CD4-positive, CD25-positive, alpha-beta regulatory T cell (primary cell): ENCODE data around the gene PARP14. TPM values are rescaled to one million over a fixed set of nuclear protein-coding genes. Genes with fewer than 3 reads are reported as not detected.
A peak's percentile ranks its signal among the peaks of the same experiment; 100 is the strongest.

Source experiments
- ATAC-seq, 2 donors: fragments of 150-1000 bp; cut with Tn5 transposase; one replicate each; pipeline ENCODE4 v1.10.0; 2021; ENCODE audit warnings: low read depth in 2 of 2, moderate number of reproducible peaks in 2 of 2, moderate library complexity in 1 of 2
- DNase-seq, 3 donors: peaks; one replicate each; pipeline versions ENCODE4 v3.0.0 to v3.0.0-alpha.2; 2012 to 2022; ENCODE audit warnings: mixed read lengths in 1 of 3
- H3K27ac ChIP-seq: one replicate; pipeline ENCODE4 v1.7.0; 2013; ENCODE audit warnings: mild to moderate bottlenecking, low read length; ENCODE audit not compliant: insufficient read depth, poor library complexity, severe bottlenecking
- H3K27me3 ChIP-seq: one replicate; pipeline ENCODE4 v1.7.0; 2013; ENCODE audit warnings: low read length; ENCODE audit not compliant: control insufficient read depth, insufficient read depth
- H3K36me3 ChIP-seq: one replicate; pipeline ENCODE4 v1.7.0; 2013; ENCODE audit warnings: mild to moderate bottlenecking, low read length, moderate library complexity; ENCODE audit not compliant: control insufficient read depth, insufficient read depth
- H3K4me1 ChIP-seq: 2 replicates; pipeline ENCODE4 v1.7.0; 2013; ENCODE audit warnings: mild to moderate bottlenecking, low read length; ENCODE audit not compliant: insufficient read depth, control insufficient read depth, poor library complexity, severe bottlenecking
- H3K4me3 ChIP-seq: one replicate; pipeline ENCODE4 v1.7.0; 2013; ENCODE audit warnings: low read depth, mild to moderate bottlenecking, low read length, moderate library complexity
- H3K9me3 ChIP-seq, 2 experiments: 1 replicate in 1 of 2; 2 replicates in 1 of 2; pipeline ENCODE4 v1.7.0; 2013; ENCODE audit warnings: low read length in 2 of 2, mild to moderate bottlenecking in 1 of 2, moderate library complexity in 1 of 2; ENCODE audit not compliant: control insufficient read depth in 2 of 2
- H3K27ac Mint-ChIP-seq, 3 donors: one replicate each; pipeline ENCODE4 v1.8.0; 2020 to 2022; ENCODE audit warnings: mild to moderate bottlenecking in 3 of 3, mixed read lengths in 3 of 3, moderate library complexity in 2 of 3
- H3K27me3 Mint-ChIP-seq: one replicate; pipeline ENCODE4 v1.8.0; 2022; ENCODE audit warnings: mild to moderate bottlenecking, mixed read lengths
- H3K36me3 Mint-ChIP-seq: one replicate; pipeline ENCODE4 v1.8.0; 2020; ENCODE audit warnings: mixed read lengths
- H3K4me1 Mint-ChIP-seq, 4 donors: one replicate each; pipeline ENCODE4 v1.8.0; 2020 to 2022; ENCODE audit warnings: mixed read lengths in 4 of 4, mild to moderate bottlenecking in 1 of 4
- H3K4me3 Mint-ChIP-seq, 4 donors: one replicate each; pipeline ENCODE4 v1.8.0; 2020 to 2022; ENCODE audit warnings: mild to moderate bottlenecking in 4 of 4, mixed read lengths in 4 of 4, moderate library complexity in 3 of 4
- H3K9me3 Mint-ChIP-seq, 7 donors: one replicate each; pipeline ENCODE4 v1.8.0; 2020 to 2022; ENCODE audit warnings: mixed read lengths in 7 of 7, mild to moderate bottlenecking in 3 of 7, moderate library complexity in 2 of 7
- polyA plus RNA-seq, 4 donors: library from polyadenylated mRNA; unstranded; fragments of 300-500 nt; fragmentation: Illumina TruSeq; gene quantifications; one replicate each; pipeline ENCODE4 v1.2.3, GENCODE V29; 2021
- total RNA-seq: library from RNA; stranded (reverse); gene quantifications from one replicate; pipeline ENCODE4 v1.2.3, GENCODE V29; 2022

PARP14 gene
- total and polyA plus RNA-seq, 5 donors from 2014 or later: 14.2 to 89.7 (median 19.5) TPM

GRCh38 chr3:122690096-122690495, 9.5 kb downstream of the PARP14 start:
- Histone ChIP-seq H3K27me3 (no peaks in the 10 kb centered on the region), H3K36me3 (peaks cover 49% of the 10 kb centered on the region), H3K4me1 (peaks cover 12% of the 10 kb centered on the region), H3K4me3 (no peak overlapping the region), H3K9me3 (no peaks in the 10 kb centered on the region), H3K27ac (no peak overlapping the region)
- H3K36me3 Mint-ChIP-seq: peaks cover 60% of the 10 kb centered on the region
- no peak for DNase-seq
- no peak for ATAC-seq
- H3K4me1 Mint-ChIP-seq: peaks cover 7 to 28% (median 16%) of the 10 kb centered on the region in 4 donors
- H3K9me3 Mint-ChIP-seq: no peaks in the 10 kb centered on the region
- peak overlapping the region in 2 of 3 donors; percentile 9 to 32 for H3K27ac Mint-ChIP-seq
- H3K4me3 Mint-ChIP-seq: peak overlapping the region in 1 of 4 donors; percentile 29
- H3K27me3 Mint-ChIP-seq: no peaks in the 10 kb centered on the region

- H3K9me3 ChIP-seq: no peaks in the 10 kb centered on the region
- DNase-seq: no peak
- H3K4me3 ChIP-seq: no peak overlapping the region
- Mint-ChIP-seq H3K4me3 (no peak overlapping the region), H3K36me3 (peaks cover 64% of the 10 kb centered on the region), H3K27ac (no peak overlapping the region), H3K4me1 (peaks cover 7 to 29% (median 18%) of the 10 kb centered on the region in 4 donors), H3K9me3 (no peaks in the 10 kb centered on the region), H3K27me3 (no peaks in the 10 kb centered on the region)
- H3K36me3 ChIP-seq: peaks cover 55% of the 10 kb centered on the region
- no peak overlapping the region for H3K27ac ChIP-seq
- no peak for ATAC-seq
- H3K27me3 ChIP-seq: no peaks in the 10 kb centered on the region
- H3K4me1 ChIP-seq: peaks cover 9% of the 10 kb centered on the region
Observed at GRCh38 chr3:122691195-122691594, 10.6 kb downstream of the PARP14 start.

GRCh38 chr3:122692674-122693073, 12.0 kb downstream of the PARP14 start:
- peaks cover 5 to 25% (median 19%) of the 10 kb centered on the region in 4 donors for H3K4me1 Mint-ChIP-seq
- peaks cover 70% of the 10 kb centered on the region for H3K36me3 ChIP-seq

GRCh38 chr3:122694966-122695365, 14.3 kb downstream of the PARP14 start:
- Mint-ChIP-seq H3K4me3 (no peak overlapping the region), H3K9me3 (peaks cover 0 to 2% (median 0%) of the 10 kb centered on the region in 7 donors), H3K4me1 (peaks cover 9 to 29% (median 18%) of the 10 kb centered on the region in 4 donors), H3K27ac (peak overlapping the region in 2 of 3 donors; percentile 55 to 70), H3K36me3 (peaks cover 64% of the 10 kb centered on the region), H3K27me3 (no peaks in the 10 kb centered on the region)
- Histone ChIP-seq H3K4me3 (no peak overlapping the region), H3K36me3 (peaks cover 90% of the 10 kb centered on the region), H3K27ac (no peak overlapping the region), H3K9me3 (no peaks in the 10 kb centered on the region), H3K4me1 (no peaks in the 10 kb centered on the region), H3K27me3 (no peaks in the 10 kb centered on the region)
- ATAC-seq: no peak
- DNase-seq: no peak

More at GRCh38 chr3:122692674-122693073, 12.0 kb downstream of the PARP14 start:
- Mint-ChIP-seq H3K36me3 (peaks cover 62% of the 10 kb centered on the region), H3K9me3 (peaks cover 0 to 2% (median 0%) of the 10 kb centered on the region in 7 donors), H3K4me3 (no peak overlapping the region), H3K27ac (no peak overlapping the region), H3K27me3 (no peaks in the 10 kb centered on the region)
- no peaks in the 10 kb centered on the region for H3K27me3 ChIP-seq
- DNase-seq (no peak), ATAC-seq (no peak)
- no peaks in the 10 kb centered on the region for H3K4me1 ChIP-seq
- H3K27ac ChIP-seq: no peak overlapping the region
- no peaks in the 10 kb centered on the region for H3K9me3 ChIP-seq
- no peak overlapping the region for H3K4me3 ChIP-seq

- peaks cover 73% of the 10 kb centered on the region for H3K36me3 Mint-ChIP-seq
- no peak overlapping the region for H3K27ac Mint-ChIP-seq
- no peak for DNase-seq
- H3K36me3 ChIP-seq: peaks cover 95% of the 10 kb centered on the region
- peaks cover 9 to 28% (median 18%) of the 10 kb centered on the region in 4 donors for H3K4me1 Mint-ChIP-seq
- no peak overlapping the region for H3K27ac ChIP-seq
- H3K4me3 Mint-ChIP-seq: no peak overlapping the region
- H3K4me3 ChIP-seq: no peak overlapping the region
- H3K9me3 ChIP-seq: no peaks in the 10 kb centered on the region
- H3K27me3 Mint-ChIP-seq: no peaks in the 10 kb centered on the region
- H3K27me3 ChIP-seq: no peaks in the 10 kb centered on the region
- ATAC-seq: no peak
- H3K4me1 ChIP-seq: no peaks in the 10 kb centered on the region
- H3K9me3 Mint-ChIP-seq: peaks cover 0 to 2% (median 0%) of the 10 kb centered on the region in 7 donors
Observed at GRCh38 chr3:122695927-122696561, 15.4 kb downstream of the PARP14 start.

- DNase-seq (no peak), ATAC-seq (peak; percentile 44 to 62)
- Histone ChIP-seq H3K9me3 (no peaks in the 10 kb centered on the region), H3K27ac (no peak overlapping the region), H3K27me3 (no peaks in the 10 kb centered on the region), H3K4me3 (no peak overlapping the region), H3K36me3 (peaks cover 91% of the 10 kb centered on the region), H3K4me1 (no peaks in the 10 kb centered on the region)
- Mint-ChIP-seq H3K9me3 (peaks cover 0 to 2% (median 0%) of the 10 kb centered on the region in 7 donors), H3K4me3 (no peak overlapping the region), H3K27me3 (no peaks in the 10 kb centered on the region), H3K36me3 (peaks cover 73% of the 10 kb centered on the region), H3K4me1 (peaks cover 6 to 30% (median 16%) of the 10 kb centered on the region in 4 donors), H3K27ac (peak overlapping the region in 2 of 3 donors; percentile 5 to 40)
Observed at GRCh38 chr3:122697952-122698620, 17.4 kb downstream of the PARP14 start.

GRCh38 chr3:122700193-122700592, 19.6 kb downstream of the PARP14 start:
- ATAC-seq (no peak), DNase-seq (no peak)
- H3K4me1 ChIP-seq: no peaks in the 10 kb centered on the region
- peaks cover 91% of the 10 kb centered on the region for H3K36me3 ChIP-seq
- Mint-ChIP-seq H3K27ac (peak overlapping the region in 2 of 3 donors; percentile 41 to 45), H3K4me3 (no peak overlapping the region), H3K36me3 (peaks cover 76% of the 10 kb centered on the region), H3K27me3 (no peaks in the 10 kb centered on the region), H3K9me3 (peaks cover 0 to 2% (median 0%) of the 10 kb centered on the region in 7 donors), H3K4me1 (peaks cover 9 to 33% (median 20%) of the 10 kb centered on the region in 4 donors)
- no peak overlapping the region for H3K4me3 ChIP-seq
- H3K27me3 ChIP-seq: no peaks in the 10 kb centered on the region
- no peak overlapping the region for H3K27ac ChIP-seq
- no peaks in the 10 kb centered on the region for H3K9me3 ChIP-seq
